Hematopoietic multipotent progenitor cell treated with erythropoietin and hydrocortisone succinate and interleukin-3 and kit ligand, for 8 days (in vitro differentiated cells): Measurements from ENCODE around the gene PSAP.
A peak's percentile ranks its signal among the peaks of the same experiment; 100 is the strongest.

Experiments
- DNase-seq: peaks from one replicate; pipeline ENCODE4 v3.0.0-alpha.2; 2015

The PSAP gene

DNA sequence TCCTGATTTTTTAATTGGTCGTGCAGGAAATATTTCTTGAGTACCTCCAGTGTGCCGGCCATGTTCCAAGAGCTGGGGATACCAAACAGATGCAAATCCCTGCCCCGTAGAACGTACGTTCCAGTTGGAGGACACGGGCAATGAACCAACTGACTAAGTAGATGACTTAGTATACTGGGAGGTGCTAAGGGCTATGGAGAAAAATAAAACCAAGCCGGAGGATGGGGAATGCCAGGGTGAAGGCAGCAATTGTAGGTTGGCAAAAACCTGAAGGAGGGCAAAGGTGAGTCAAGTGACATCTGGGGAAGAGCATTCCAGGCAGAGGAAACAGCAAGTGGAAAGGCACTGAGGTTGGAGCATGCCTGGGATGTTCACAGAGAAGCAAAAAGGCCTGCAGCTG lies 70.9 kb downstream of the PSAP start:
- DNase-seq: no peak

DNA sequence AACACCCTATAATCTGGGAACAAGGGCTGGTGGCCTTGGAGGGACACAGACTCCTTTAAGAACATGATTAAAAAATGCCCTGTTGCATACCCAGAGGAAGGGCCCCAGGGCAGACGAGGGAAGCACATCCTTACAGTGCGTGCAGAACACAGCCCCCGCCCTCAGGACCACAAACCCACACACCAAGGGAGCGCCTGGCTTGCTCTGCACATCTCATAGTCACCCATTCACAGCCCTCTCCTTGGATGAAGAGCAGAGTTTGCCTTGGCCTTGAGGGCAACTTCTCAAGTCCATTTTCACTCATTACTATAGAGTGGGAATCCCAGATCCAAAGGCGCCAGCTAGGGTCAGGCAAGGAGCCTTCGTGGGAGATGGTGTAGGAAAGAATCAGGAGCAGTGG lies 71.4 kb downstream of the PSAP start:
- DNase-seq: no peak

DNA sequence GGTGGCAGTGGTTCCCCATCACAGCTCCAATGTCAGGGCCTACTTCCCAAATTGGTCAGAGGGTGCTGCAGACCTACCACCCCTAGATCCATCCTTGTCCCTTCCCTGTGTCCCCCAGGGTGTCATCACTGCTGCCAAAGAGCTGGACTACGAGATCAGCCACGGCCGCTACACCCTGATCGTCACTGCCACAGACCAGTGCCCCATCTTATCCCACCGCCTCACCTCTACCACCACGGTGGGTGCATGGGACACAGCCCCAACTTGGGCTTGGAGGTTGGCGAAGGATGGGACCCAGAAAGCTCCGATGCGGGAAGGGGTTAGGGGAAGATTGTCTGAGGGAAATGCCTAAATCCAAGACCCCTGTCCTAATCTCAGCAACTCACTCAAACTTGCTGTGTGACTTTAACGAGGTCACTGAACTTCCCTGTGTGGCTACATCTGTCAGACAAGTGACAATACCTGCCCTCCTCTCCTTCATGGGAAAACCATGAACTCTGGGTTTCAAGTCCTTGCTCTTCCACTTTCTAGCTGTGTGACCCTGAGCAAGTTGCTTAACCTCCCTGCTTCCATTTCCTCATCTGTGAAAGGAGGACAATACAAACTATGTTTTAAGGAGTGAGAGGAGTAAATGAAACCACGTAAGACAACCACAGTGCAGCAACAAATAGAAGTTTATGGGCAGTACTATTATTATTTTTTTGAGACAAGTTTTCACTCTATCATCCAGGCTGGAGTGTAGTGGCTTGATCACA lies 72.8 kb downstream of the PSAP start:
- no peak for DNase-seq

DNA sequence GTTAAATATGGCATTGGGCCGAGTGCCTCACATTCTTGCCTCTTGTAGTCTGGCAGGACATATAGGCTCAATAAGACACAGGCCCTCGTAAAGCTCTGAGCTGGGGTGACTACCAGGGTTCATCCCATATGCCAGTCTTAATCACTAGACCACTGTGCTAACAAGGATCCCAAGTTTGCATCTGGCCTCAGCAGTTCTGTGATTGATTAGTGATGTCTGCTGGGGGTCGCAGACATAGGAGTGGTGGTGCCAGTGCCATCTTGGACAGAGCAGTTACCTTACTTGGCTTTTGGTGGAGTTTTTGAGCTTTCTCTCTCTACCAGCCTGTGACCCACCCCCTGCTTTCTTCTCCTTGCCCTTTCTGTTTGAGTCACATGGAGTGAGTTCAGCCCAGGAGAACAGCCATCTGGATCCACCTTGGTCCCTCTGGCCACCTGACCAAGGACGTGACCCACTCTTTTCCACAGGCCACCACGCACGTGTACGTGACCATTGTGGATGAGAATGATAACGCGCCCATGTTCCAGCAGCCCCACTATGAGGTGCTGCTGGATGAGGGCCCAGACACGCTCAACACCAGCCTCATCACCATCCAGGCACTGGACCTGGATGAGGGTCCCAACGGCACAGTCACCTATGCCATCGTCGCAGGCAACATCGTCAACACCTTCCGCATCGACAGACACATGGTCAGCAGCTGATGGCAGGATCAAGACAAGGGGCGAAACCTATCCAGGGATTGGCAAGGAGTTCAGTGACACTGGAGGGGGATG lies 73.7 kb downstream of the PSAP start:
- DNase-seq: no peak

- peak; percentile 24 for DNase-seq
Measured at GRCh38 chr10:71776481-71776925, 74.5 kb downstream of the PSAP start.

- DNase-seq: no peak
Measured at GRCh38 chr10:71774916-71775702, 75.9 kb downstream of the PSAP start.

DNA sequence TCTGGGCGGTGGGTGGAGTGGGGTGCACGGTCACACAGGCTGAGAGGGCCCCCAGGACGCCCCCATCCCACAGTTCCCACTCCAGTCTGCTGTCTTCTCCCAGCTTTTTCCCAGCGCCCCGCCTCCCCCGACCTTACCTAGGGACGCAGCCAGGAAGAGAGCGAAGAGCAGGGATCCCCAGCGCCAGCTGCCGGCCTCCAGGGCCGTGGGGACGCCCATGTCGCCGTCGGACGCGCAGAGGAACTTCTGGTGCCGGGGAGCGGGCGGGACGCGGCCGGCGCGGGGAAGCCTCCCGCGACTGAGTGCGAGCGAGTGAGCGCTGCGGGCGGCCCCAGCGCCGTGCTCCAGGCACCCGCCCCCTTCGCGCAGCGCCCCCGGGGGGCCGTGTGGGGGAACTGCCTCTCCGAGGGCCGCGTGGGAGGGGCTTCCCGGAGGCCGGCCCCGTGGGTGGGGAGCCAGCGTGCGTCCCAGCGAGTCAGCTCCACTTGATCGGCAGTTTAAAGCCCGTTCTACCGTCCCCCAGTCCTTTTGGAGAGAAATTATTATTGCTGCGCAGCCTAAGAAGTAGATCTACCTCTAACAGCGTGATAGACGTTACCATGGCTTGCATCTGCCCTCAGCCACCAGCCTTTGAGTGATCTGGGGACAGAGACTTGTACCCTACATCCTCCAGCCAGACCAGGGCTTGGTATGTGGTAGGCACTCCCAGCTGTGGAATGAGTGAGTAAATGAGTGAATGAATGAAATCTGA lies 77.7 kb downstream of the PSAP start, which contains the start of gene VSIR:
TSS of gene VSIR (minus strand) at position 300 of the 751 bp plus-strand sequence. CDS start at position 219, 81 bp downstream.
- peak; percentile 81 for DNase-seq

- DNase-seq: peak; percentile 25
Measured at GRCh38 chr10:71772832-71773220, 78.2 kb downstream of the PSAP start.

DNA sequence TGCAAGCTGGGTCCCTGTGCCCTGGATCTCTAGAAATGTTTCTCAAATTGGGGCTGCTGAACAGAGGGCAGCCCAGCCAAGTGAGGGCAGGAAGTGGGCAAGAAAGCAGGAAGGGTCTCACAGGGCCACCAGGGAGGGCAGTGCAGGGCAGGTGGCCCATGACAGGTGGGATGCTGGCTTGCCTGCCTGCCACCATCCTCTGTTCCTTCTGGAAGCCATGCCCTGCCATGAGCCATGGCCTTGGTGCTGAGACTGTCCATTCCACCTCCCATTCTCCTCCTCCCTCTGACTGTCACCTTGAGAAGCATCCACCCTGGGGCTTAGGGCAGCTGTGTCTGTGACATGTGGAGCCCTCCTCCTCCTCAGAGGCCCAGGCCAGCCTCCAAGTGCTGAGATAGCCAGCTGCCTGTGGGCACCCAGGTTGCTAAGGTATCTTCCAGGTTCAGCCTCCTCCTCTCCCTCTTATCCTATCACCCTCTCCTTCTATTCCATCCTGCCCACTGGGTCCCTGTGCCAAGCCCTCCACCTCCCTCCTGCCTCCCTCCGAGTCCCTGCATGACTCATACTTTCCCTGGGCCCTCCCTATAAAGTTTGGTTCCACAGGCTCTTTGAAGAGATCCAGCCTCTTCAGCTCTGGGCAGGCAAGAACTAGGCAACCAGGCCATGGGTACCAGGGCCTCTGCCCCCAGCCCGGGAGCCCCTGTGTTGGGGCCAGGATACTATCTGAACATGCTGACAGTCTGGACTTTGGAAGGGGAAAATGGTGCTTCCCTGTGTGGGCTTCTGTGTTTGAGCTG lies 79.0 kb downstream of the PSAP start:
- peak; percentile 84 for DNase-seq

- DNase-seq: no peak
Measured at GRCh38 chr10:71771204-71771603, 79.8 kb downstream of the PSAP start.

DNA sequence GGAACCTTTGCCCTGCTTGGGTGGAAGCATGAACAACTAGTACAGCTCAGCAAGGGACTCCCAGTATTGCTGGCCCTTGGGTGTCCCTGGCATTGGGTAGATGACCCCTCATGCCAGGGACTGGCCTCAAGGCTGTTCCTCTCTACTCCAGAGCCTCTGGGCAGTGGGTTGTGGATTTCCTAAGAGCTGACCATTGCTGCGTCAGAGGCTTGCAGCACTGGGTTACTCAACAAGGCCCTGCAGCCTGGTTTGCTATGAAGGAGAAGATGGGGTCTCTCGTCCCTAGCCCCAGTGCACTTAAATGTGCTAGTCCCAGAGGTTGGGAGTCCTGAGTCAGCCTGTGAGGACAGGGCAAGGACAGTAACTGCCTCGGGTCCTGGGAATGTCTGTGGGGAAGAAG lies 80.3 kb downstream of the PSAP start:
- no peak for DNase-seq

GRCh38 chr10:71770255-71770654 lies 80.8 kb downstream of the PSAP start:
- DNase-seq: no peak

DNA sequence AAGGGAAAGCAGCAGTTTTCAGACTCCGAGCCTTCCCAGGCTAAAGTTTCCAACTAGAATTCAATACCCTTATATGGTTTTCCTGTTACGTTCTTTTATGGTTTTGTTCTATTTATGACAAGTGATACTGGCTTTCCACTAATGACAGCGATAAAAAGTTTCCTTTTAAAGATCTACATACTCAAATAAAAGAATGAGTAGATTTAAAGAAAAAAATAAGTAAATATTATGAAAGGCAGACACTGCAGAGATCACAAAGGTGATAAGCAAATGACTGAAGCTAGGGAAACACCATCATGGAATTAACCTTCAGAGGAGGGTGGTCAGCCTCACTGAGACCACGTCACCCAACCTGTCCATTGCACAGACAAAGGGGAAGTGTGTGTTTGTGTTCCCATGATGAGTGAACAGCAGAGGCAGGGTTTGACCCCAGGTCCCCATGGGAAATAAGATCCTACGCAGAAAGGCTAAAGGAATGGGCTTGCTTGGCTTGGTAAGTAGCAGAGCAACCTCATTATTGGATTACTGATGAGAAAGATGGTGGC lies 81.7 kb downstream of the PSAP start:
- DNase-seq: no peak

GRCh38 chr10:71767420-71768035 lies 83.5 kb downstream of the PSAP start:
- DNase-seq: no peak

GRCh38 chr10:71766717-71767419 lies 84.2 kb downstream of the PSAP start:
- peak; percentile 92 for DNase-seq
